HG03045 (cell line): ENCODE data around the gene WDFY4.
A peak's percentile ranks its signal among the peaks of the same experiment; 100 is the strongest.

Experiments
- ATAC-seq: cut with Tn5 transposase; IDR thresholded peaks from one replicate; pipeline ENCODE4 v1.9.1; 2021; ENCODE audit warnings: mild to moderate bottlenecking, moderate library complexity; ENCODE audit not compliant: unreplicated experiment

Gene WDFY4

DNA sequence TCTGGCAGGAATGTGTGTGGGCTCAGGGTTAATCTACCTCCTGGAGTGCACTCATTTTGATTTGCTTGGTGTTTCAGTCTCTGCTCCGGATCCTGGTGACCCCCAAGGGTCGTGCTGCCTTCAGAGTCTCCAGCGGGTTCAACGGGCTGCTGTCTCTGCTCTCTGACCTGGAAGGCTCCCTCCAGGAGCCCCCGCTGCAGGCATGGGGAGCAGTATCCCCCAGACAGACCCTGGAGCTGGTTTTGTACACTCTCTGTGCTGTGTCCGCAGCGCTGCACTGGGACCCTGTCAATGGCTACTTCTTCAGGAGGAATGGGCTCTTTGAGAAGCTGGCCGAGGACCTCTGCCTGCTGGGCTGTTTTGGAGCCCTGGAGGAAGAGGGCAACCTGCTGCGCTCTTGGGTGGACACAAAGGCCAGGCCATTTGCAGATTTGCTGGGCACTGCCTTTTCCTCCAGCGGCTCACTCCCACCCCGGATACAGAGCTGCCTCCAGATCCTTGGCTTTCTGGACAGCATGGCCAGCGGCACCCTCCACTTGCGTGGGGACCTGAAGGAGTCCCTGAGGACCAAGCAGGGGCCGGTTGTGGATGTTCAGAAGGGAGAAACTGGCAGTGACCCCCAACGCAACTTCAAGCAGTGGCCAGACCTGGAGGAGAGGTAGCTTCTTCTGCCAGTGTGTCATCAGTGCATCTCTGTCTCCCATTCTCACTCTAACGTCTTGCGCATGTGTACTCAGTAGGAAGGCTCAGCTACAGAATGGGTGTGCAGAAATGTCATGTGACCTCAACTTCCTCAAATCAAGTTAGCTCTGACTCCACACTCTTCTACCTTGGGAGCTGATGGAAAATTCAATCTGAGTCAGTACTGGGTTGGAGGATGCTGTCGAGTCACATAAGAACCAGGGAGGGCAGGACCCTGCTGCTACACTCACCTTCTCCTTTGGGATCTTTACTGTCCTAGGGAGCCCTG is 58.5 kb downstream of the WDFY4 start:
- ATAC-seq = no peak

DNA sequence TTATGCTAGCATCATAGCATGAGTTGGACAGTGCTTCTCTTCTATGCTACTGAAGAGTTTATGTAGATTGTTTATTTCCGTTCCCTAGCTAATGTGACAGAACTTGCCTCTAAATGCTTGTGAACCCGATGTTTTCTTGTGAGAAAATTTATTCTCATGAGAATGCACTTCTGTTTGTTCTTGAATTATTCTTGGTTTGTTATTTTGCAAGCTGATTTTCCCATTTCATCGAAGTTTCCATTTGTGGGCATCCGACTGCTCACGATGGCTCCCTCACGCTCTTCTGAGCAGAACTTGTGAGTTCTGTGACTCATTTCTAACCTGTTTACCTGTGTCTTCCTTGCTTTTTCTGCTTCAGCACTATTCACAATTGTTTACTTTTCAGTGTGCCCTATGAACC is 59.9 kb downstream of the WDFY4 start:
- ATAC-seq = no peak

- no peak for ATAC-seq
Observed at GRCh38 chr10:48745662-48746245, 61.1 kb downstream of the WDFY4 start.

DNA sequence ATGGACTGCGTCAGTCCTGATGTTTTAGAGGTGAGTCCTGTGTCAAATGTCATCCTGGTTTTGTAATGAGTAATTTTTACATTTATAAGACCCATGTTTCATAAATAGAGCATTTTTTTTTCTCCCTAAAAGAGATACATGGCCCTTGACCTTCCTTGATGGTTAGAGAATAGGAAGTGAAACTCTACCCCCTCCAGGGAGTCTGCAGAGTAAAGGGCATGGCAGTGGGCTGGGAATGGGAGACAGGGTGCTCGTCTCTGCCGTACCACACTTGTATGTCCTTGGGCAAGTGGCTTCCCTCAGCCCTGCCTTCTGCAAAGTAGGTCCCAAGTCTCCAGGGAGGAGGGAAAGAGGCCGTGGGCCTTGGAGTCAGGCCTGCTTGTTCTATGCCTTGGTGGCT is 63.9 kb downstream of the WDFY4 start:
- ATAC-seq = no peak

GRCh38 chr10:48749254-48749787 is 64.6 kb downstream of the WDFY4 start:
- no peak for ATAC-seq

DNA sequence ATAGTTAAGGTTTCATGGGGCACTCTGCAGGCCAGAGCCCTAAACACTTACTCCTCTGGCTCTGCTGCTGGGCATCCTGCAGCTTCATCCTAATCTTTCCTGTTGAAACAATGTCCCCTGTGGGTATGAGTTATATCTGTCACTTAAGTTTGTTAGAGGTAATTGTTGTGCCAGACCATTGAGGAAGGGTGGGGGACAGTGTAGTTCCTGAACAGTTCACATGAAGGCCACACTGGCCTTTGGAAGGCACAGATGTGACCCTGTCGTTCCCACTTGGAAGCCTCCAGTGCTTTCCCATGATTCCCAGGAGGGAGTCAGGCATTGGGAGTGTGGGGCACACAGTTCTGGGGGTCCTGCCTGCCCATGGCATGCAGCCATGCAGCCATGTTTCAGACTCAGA is 65.3 kb downstream of the WDFY4 start:
- no peak for ATAC-seq

- no peak for ATAC-seq
Observed at GRCh38 chr10:48750991-48751390, 66.3 kb downstream of the WDFY4 start.

GRCh38 chr10:48751730-48752129 is 67.1 kb downstream of the WDFY4 start:
- no peak for ATAC-seq

DNA sequence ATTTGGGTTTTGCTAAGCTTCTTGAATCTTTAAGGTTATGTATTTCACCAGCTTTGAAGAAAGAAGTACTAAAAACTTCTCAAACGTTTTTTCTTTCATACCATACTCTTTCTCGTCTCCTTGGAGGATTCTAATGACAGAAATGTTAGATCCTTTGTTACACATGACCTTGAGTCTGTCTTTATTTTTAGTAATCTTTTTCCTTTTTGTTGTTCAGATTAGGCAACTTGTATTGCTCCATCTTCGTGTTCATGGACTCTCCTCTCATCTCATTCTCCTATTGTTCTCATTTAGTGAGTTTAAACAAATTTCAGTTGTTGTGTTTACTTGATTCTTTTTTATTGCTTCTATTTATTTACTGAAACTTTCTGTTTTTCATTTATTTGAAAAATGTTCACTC is 73.7 kb downstream of the WDFY4 start:
- ATAC-seq = no peak

GRCh38 chr10:48759113-48759901 is 74.6 kb downstream of the WDFY4 start:
- peak; percentile 77 for ATAC-seq

DNA sequence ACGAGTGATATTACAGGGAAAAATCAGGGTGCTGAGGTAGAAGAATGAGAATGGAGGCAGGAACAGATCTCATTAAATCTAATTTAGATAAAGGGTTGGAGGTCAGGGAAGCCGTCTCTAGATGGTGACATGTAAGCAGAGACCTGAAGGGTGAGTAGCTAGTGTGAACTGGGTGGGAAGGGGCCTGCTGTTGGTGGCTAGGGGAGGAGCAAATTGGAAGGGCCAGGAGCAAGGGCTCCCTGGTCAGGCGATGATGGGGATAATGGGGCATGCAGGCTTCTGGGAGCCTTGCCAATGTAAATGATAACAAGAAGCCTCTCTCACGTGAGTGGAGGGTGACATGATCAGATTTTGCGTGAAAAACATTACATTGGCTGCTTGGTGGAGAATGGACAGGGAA is 76.3 kb downstream of the WDFY4 start:
- ATAC-seq = no peak

- ATAC-seq = no peak
Observed at GRCh38 chr10:48762064-48763042, 77.7 kb downstream of the WDFY4 start.

DNA sequence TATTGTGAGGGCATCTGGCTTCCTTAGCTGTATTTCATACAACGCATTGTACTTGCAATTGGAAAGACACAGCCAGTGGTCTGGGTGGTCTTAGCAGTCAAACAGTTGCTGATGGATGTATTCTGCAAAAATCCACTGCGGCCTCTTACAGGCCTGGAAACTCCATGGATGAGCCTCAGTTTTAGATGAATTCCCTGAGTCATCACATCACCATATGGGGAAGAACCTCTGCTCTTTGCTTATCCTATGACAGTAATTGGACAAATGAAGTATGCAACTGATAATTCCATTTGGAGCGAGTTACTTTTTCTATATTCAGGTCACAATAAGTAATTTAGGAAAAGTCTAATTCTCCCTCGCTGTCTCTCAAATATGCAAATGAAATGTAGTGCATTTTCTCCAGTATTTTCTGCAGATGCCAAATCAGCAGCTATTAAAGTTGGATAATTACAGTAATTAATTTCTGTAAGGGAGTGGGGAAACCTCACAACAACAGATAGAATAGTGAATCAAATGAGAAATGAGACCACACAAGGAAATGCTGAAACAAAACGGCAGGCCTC is 78.8 kb downstream of the WDFY4 start:
- no peak for ATAC-seq

- ATAC-seq = no peak
Observed at GRCh38 chr10:48764486-48764885, 79.8 kb downstream of the WDFY4 start.

DNA sequence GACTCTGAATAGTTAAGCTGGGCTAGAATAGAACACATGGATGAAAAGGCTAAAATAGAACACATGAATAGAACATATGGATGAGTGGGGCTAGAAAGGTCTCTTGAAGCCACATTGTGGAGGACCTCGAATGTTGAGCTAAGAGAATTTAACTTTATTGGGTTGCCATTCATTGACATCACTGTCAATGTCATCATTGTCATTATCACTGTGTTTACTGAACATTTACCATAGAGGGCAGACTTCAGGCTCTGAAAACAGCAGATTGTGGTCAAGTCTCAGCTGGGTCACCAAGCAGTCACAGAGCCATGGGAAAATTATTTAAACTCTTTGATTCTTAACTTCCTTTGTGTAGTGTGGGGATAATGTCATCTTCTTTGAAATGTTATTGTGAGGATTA is 80.4 kb downstream of the WDFY4 start:
- ATAC-seq = no peak

GRCh38 chr10:48765527-48765926 is 80.9 kb downstream of the WDFY4 start:
- no peak for ATAC-seq

DNA sequence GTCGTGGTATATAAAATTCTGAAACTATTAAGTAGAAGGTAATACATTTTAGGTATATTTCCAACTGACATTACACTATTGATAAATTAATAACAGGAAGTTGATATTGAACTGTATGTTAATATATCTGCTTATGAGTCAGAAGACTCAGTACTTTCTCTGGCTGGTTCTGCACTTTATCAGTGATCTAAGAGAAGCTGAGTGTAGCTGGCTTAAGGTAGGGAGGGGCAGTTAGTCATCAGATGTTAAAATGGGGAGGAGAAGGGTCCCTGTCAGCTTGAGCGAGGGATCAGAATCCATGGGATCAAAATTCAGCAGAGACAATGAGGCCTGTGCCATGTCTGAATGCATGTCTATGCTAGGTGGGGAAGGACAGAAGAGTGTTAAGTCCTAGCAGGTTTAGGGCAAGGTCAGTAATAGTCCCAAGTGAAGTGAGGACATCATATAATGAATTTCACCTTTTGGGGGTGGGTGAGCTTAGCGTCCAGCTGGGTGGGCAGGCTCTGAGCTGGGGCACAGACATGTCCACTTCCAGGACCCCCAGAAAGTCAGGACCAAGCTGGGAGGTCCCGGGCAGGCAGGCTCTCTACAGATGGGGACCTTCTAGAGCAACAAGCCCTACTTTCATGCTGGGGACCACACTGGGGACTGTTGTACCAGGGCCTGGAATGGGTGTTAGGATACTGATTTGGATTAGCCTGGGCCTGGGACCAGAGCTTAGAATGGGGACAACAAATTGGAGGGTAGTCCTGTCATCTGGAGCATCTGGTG is 82.9 kb downstream of the WDFY4 start:
- no peak for ATAC-seq

DNA sequence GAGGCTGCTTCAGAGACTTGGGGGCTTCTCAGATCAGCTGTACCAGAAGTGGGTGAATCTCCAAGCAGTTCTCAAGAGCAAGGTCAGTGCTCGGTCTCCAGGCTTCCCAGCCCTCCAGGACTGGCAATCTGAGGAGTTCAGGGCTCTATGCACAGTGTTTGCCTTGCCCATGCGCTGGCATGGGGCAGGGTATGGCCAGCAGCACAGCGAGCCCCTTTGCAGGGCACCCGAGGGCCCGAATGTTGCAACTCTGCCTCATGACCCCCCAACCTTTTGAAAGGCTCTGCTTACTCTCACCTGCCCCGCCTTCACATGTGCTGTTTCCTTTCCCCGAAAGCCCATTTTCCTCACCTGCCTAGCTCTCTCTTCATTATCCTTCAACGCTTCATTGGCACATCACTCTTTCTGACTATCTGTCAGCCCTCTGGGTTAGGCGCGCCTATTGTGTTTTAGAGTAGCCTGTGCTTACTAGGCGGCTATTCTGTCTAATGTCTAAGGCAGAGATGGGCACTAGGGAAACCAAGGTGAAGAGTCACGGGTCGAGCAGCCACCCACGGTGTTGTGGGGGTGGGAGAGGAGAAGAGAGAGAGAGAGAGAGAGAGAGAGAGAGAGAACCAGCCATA is 83.6 kb downstream of the WDFY4 start:
- no peak for ATAC-seq

- no peak for ATAC-seq
Observed at GRCh38 chr10:48768926-48769325, 84.3 kb downstream of the WDFY4 start.
